Panc1 (cell line): ENCODE results near the gene KAZN. TPM values are rescaled to one million over a fixed set of nuclear protein-coding genes. Genes with fewer than 3 reads are reported as not detected.

Experiments
- ATAC-seq: fragments of 200-7000 bp; cut with Tn5 transposase; 2 replicates; pipeline ENCODE4 v1.9.1; 2020; ENCODE audit warnings: mild to moderate bottlenecking, moderate library complexity
- BruUV-seq: library from RNA; stranded (reverse); fragments of 400-500 nt; replicated peaks from 2 replicates; lab custom pipeline; 2021; lab: Mats Ljungman, UMichigan
- CTCF ChIA-PET: fragments of 300-600 bp; sonication (Branson Sonifier 250); formaldehyde crosslinking; loops from one replicate; lab custom pipeline; 2022; ENCODE audit warnings: antibody characterized with exemption; lab: Charles Lee
- POLR2A ChIA-PET: fragments of 300-600 bp; sonication (Branson Sonifier 250); formaldehyde crosslinking; loops from one replicate; lab custom pipeline; 2022; ENCODE audit warnings: antibody characterized with exemption; lab: Charles Lee
- DNase-seq: peaks from one replicate; pipeline ENCODE4 v3.0.0-alpha.2; 2010; ENCODE audit warnings: low read depth, low spot score
- H3K27ac ChIP-seq: 2 replicates; pipeline ENCODE4 v1.5.1; 2011; ENCODE audit warnings: mild to moderate bottlenecking, low read length, inconsistent platforms
- H3K27me3 ChIP-seq: fragments of 200-500 bp; sonication (Bioruptor generic); 2 replicates; pipeline ENCODE4 v1.6.0; 2014; ENCODE audit warnings: low read length, inconsistent platforms; ENCODE audit not compliant: control insufficient read depth, insufficient read depth
- H3K36me3 ChIP-seq: fragments of 200-500 bp; sonication (Bioruptor generic); 2 replicates; pipeline ENCODE4 v1.5.1; 2014; ENCODE audit warnings: inconsistent platforms, mild to moderate bottlenecking, low read length, moderate library complexity; ENCODE audit not compliant: control insufficient read depth, insufficient read depth
- H3K4me1 ChIP-seq: 2 replicates; pipeline ENCODE4 v1.5.1; 2011; ENCODE audit warnings: inconsistent platforms, mild to moderate bottlenecking, low read length, moderate library complexity; ENCODE audit not compliant: control insufficient read depth, insufficient read depth
- H3K4me3 ChIP-seq, 2 experiments: 2 replicates each; pipeline ENCODE4 v1.5.1; 2011 to 2012; ENCODE audit warnings: low read depth in 2 of 2, low read length in 2 of 2, mild to moderate bottlenecking in 2 of 2, inconsistent platforms in 1 of 2, moderate library complexity in 1 of 2
- H3K9me3 ChIP-seq: fragments of 200-500 bp; sonication (Bioruptor generic); 2 replicates; pipeline ENCODE4 v1.5.1; 2014; ENCODE audit warnings: low read depth, mild to moderate bottlenecking, inconsistent platforms, low read length, moderate library complexity; ENCODE audit not compliant: control insufficient read depth, insufficient read depth
- CTCF ChIP-seq: fragments of 450-650 bp; IDR thresholded peaks from 2 replicates; pipeline ENCODE4 v1.5.1; 2017; ENCODE audit warnings: mild to moderate bottlenecking
- POLR2AphosphoS5 ChIP-seq: IDR thresholded peaks from 2 replicates; pipeline ENCODE4 v1.6.1; 2012; ENCODE audit warnings: mild to moderate bottlenecking, low read depth, low read length, moderate library complexity
- REST ChIP-seq, 2 experiments: IDR thresholded peaks; 2 replicates each; pipeline ENCODE4 v1.6.1; 2011 to 2012; ENCODE audit warnings: low read depth in 2 of 2, control low read depth in 1 of 2, low read length in 1 of 2, mild to moderate bottlenecking in 1 of 2, moderate library complexity in 1 of 2; ENCODE audit not compliant: insufficient read depth in 1 of 2
- SIN3A ChIP-seq: IDR thresholded peaks from 2 replicates; pipeline ENCODE4 v1.6.1; 2012; ENCODE audit warnings: low read depth, mild to moderate bottlenecking, low read length, moderate library complexity, borderline replicate concordance; ENCODE audit not compliant: insufficient read depth
- TCF7L2 ChIP-seq: IDR thresholded peaks from 2 replicates; pipeline ENCODE4 v1.6.1; 2011; ENCODE audit warnings: mild to moderate bottlenecking, low read depth, low read length, inconsistent platforms
- in situ Hi-C: cut with HindIII; loops from 2 replicates; pipeline ENCODE4 v1.10.0; 2016; ENCODE audit warnings: low sequenced_read_pairs, low pct_unique_long_range_greater_than_20kb
- intact Hi-C: fragments of 100-400 bp; cut with micrococcal nuclease; formaldehyde crosslinking; loops from one replicate; pipeline ENCODE4 v1.10.0; 2022; ENCODE audit not compliant: unreplicated experiment
- total RNA-seq: library from RNA; stranded (reverse); gene quantifications from one replicate; pipeline ENCODE4 v1.2.1, GENCODE V29; 2021; ENCODE audit not compliant: unreplicated experiment

Gene KAZN
- total RNA-seq, 1 experiment from 2014 or later, result 6.6 TPM

GRCh38 chr1:15148941-15149340, 550.5 kb downstream of the KAZN start:
- no TSS peak for BruUV-seq
- no peak overlapping the region for H3K27ac ChIP-seq
- in situ Hi-C loops (no loop called here), intact Hi-C loops (no loop called here)
- TF ChIP-seq CTCF (no peak), TCF7L2 (no peak), REST (IDR thresholded peaks at IDR 0.05; ENCODE audit: insufficient read depth in 1 of 2, low read depth in 2 of 2, low read length in 1 of 2) (no peak), SIN3A (no peak), POLR2AphosphoS5 (no peak)
- H3K4me3 ChIP-seq, result no peak overlapping the region
- no peak for DNase-seq
- H3K4me1 ChIP-seq, result no peaks in the 10 kb centered on the region
- ATAC-seq, result no peak
- H3K9me3 ChIP-seq, result no peaks in the 10 kb centered on the region
- H3K36me3 ChIP-seq, result no peaks in the 10 kb centered on the region
- no peaks in the 10 kb centered on the region for H3K27me3 ChIP-seq
- CTCF ChIA-PET, result no interaction called here
- POLR2A ChIA-PET, result no interaction called here

- ChIA-PET POLR2A (no interaction called here), CTCF (no interaction called here)
- Histone ChIP-seq H3K27ac (no peak overlapping the region), H3K27me3 (no peaks in the 10 kb centered on the region), H3K9me3 (no peaks in the 10 kb centered on the region), H3K4me3 (no peak overlapping the region), H3K36me3 (no peaks in the 10 kb centered on the region), H3K4me1 (peaks cover 4% of the 10 kb centered on the region)
- no peak for ATAC-seq
- intact Hi-C loops, result no loop called here
- no TSS peak for BruUV-seq
- no peak for TF ChIP-seq SIN3A
- no peak for TF ChIP-seq CTCF
- TF ChIP-seq POLR2AphosphoS5, result no peak
- TF ChIP-seq REST (IDR thresholded peaks at IDR 0.05; ENCODE audit: insufficient read depth in 1 of 2, low read depth in 2 of 2, low read length in 1 of 2), result no peak
- no peak for TF ChIP-seq TCF7L2
- in situ Hi-C loops, result no loop called here
- DNase-seq, result no peak
Observed at GRCh38 chr1:15150376-15150775, 551.9 kb downstream of the KAZN start.
